Stomach smooth muscle (tissue), 2 donors: ENCODE data around the gene TIMM44.
"Not testable (repeated sequence)": the region's sequence is repeated elsewhere in the genome, so short reads cannot be mapped to it uniquely, and the experiment has no call there.

Experiments used
- H3K27ac ChIP-seq: one replicate; pipeline ENCODE4 v1.7.0; 2013; ENCODE audit warnings: mild to moderate bottlenecking, low read length, inconsistent platforms
- H3K27me3 ChIP-seq, 2 donors: one replicate each; pipeline ENCODE4 v1.7.0; 2013; ENCODE audit warnings: low read length in 2 of 2; ENCODE audit not compliant: insufficient read depth in 2 of 2, control insufficient read depth in 1 of 2
- H3K36me3 ChIP-seq, 2 donors: one replicate each; pipeline ENCODE4 v1.7.0; 2013; ENCODE audit warnings: low read length in 2 of 2; ENCODE audit not compliant: control insufficient read depth in 2 of 2, insufficient read depth in 2 of 2
- H3K4me1 ChIP-seq: one replicate; pipeline ENCODE4 v1.7.0; 2013; ENCODE audit warnings: low read length; ENCODE audit not compliant: control insufficient read depth, insufficient read depth
- H3K4me3 ChIP-seq, 2 donors: one replicate each; pipeline ENCODE4 v1.7.0; 2013; ENCODE audit warnings: low read length in 2 of 2
- H3K9ac ChIP-seq, 2 donors: one replicate each; pipeline ENCODE4 v1.7.0; 2013; ENCODE audit warnings: low read length in 2 of 2, mild to moderate bottlenecking in 1 of 2
- H3K9me3 ChIP-seq, 2 donors: one replicate each; pipeline ENCODE4 v1.7.0; 2013; ENCODE audit warnings: low read length in 2 of 2; ENCODE audit not compliant: control insufficient read depth in 2 of 2
- donor health status: healthy.
- donor health status: Pancreatic carcinoma.

The TIMM44 gene

DNA sequence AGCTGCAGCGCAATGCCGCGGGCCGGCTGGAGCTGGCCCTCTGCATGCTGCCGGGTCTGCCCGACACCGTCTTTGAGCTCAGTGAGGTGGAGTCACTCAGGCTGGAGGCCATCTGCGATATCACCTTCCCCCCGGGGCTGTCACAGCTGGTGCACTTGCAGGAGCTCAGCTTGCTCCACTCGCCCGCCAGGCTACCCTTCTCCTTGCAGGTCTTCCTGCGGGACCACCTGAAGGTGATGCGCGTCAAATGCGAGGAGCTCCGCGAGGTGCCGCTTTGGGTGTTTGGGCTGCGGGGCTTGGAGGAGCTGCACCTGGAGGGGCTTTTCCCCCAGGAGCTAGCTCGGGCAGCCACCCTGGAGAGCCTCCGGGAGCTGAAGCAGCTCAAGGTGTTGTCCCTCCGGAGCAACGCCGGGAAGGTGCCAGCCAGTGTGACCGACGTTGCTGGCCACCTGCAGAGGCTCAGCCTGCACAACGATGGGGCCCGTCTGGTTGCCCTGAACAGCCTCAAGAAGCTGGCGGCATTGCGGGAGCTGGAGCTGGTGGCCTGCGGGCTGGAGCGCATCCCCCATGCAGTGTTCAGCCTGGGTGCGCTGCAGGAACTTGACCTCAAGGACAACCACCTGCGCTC lies 43.6 kb downstream of the TIMM44 start:
- peaks cover 15% of the 10 kb centered on the region for H3K4me1 ChIP-seq
- H3K27me3 ChIP-seq, result peaks cover 0 to 4% of the 10 kb centered on the region in 2 donors
- no peaks in the 10 kb centered on the region for H3K9me3 ChIP-seq
- H3K9ac ChIP-seq, result no peak overlapping the region
- H3K4me3 ChIP-seq, result no peak overlapping the region
- no peak overlapping the region for H3K27ac ChIP-seq
- H3K36me3 ChIP-seq, result no peaks in the 10 kb centered on the region

DNA sequence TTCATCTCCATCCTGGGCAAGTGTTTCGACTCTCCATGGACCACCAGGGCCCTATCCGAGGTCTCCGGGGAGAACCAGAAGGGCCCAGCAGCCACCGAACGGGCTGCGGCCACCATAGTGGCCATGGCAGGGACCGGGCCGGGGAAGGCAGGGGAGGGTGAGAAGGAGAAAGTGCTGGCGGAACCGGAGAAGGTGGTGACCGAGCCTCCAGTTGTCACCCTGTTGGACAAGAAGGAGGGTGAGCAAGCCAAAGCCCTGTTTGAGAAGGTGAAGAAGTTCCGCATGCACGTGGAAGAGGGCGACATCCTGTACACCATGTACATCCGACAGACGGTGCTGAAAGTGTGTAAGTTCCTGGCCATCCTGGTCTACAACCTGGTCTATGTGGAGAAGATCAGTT lies 44.5 kb downstream of the TIMM44 start:
- H3K4me1 ChIP-seq, result peaks cover 7% of the 10 kb centered on the region
- peaks cover 2 to 8% of the 10 kb centered on the region in 2 donors for H3K27me3 ChIP-seq

DNA sequence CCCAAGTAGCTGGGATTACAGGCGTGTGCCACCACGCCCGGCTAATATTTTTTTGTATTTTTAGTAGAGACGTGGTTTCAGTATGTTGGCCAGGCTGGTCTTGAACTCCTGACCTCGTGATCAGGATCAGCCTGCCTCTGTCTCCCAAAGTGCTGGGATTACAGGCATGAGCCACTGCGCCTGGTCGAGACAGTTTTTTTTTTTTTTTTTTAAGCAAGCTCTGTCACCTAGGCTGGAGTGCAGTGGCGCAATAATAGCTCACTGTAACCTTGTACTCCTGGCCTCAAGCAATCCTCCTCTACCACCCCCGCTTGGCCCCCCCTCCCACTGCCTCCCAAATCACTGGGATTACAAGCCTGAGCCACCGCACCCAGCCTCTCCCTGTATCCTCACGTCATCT lies 46.2 kb downstream of the TIMM44 start:
- Histone ChIP-seq H3K4me1 (no peaks in the 10 kb centered on the region), H3K27me3 (peaks cover 2 to 12% of the 10 kb centered on the region in 2 donors), H3K36me3 (no peaks in the 10 kb centered on the region), H3K9ac (no peak overlapping the region), H3K4me3 (no peak overlapping the region), H3K27ac (no peak overlapping the region), H3K9me3 (no peaks in the 10 kb centered on the region)

More for the DNA sequence above, 44.5 kb downstream of the TIMM44 start:
- no peaks in the 10 kb centered on the region for H3K9me3 ChIP-seq
- no peak overlapping the region for H3K9ac ChIP-seq
- no peak overlapping the region for H3K4me3 ChIP-seq
- no peaks in the 10 kb centered on the region for H3K36me3 ChIP-seq
- H3K27ac ChIP-seq, result no peak overlapping the region

DNA sequence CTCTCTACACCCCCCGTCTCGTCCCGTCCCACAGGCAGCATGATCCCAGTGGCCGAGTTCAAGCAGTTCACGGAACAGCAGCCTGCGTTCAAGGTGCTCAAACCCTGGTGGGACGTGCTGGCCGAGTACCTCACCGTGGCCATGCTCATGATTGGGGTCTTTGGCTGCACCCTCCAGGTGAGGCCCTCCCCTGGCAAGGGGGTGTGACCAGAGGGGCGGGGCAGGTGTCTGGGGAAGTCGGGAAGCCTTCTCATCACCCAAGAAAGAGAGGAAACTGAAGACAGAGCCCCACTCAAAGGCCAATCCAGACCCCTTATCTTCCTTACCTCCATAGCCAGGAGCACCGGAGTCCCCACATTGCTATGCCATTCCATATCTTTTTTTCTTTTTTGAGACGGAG lies 47.9 kb downstream of the TIMM44 start:
- no peak overlapping the region for H3K9ac ChIP-seq
- H3K9me3 ChIP-seq, result no peaks in the 10 kb centered on the region
- H3K4me3 ChIP-seq, result no peak overlapping the region
- H3K4me1 ChIP-seq, result no peaks in the 10 kb centered on the region
- peaks cover 2 to 12% of the 10 kb centered on the region in 2 donors for H3K27me3 ChIP-seq
- no peak overlapping the region for H3K27ac ChIP-seq
- no peaks in the 10 kb centered on the region for H3K36me3 ChIP-seq

DNA sequence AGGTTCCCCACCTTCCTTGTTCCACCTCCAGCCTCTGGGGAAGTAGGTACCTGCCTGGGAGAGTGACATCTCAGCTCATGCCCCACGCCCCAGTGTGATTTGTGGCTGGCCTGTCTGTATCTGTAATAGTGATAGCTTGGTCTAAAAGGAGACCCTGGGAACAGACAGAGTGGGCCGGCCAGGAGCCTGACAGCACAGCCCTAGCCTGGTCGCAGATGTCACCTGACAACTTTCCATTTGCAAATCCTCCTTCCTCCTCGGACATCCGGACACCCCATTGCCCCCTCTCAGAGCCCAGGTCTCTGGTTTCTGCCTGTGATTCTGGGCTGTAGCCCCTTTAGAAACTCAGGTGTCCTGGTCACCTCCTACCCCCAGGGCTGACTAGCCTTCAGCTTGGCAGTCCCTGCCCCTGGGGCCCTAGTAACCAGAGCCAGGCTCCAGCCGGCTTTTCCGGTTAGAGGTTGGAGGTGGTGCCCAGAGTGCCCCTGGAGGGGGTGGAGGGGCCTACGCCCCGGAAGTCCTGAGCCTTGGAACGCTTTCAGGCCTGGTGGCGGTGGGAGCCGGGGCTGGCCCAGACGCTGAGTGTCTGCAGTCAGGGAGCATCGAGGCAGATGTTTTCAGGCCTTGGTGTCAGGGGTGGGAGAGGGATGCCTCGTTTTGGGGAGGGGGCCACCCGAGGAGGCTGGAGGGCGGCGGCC lies 48.7 kb downstream of the TIMM44 start:
- Histone ChIP-seq H3K9ac (no peak overlapping the region), H3K27ac (no peak overlapping the region), H3K36me3 (no peaks in the 10 kb centered on the region), H3K9me3 (no peaks in the 10 kb centered on the region), H3K4me3 (no peak overlapping the region), H3K4me1 (no peaks in the 10 kb centered on the region), H3K27me3 (peaks cover 2 to 12% of the 10 kb centered on the region in 2 donors)

DNA sequence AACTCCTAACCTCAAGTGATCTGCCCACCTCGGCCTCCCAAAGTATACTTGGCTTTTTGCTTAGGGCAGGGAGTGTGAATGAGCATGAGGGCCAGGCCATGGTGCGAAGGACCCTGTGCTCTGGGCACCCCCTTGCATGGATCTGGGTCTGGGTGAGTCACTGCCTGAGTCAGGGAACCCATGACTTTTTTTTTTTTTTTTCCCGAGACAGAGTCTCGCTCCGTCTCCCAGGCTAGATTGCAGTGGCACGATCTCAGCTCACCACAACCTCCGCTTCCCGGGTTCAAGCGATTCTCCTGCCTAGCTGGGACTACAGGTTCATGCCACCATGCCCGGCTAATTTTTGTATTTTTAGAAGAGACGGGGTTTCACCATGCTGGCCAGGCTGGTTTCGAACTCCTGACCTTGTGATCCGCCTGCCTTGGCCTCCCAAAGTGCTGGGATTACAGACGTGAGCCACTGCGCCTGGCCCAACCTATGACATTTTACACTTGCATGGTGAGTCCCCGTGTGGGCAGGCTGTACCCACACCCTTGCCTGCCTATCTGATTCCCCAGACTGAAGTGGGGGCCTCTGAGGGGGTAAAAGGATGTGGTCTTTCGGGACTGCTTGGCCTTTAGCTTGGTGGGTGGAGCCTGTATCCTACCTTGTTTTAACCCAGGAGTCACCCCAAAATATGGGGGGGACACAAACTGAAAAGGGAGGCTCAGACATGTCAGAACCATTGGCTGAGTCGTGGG lies 49.9 kb downstream of the TIMM44 start:
- not testable (repeated sequence) for H3K4me3 ChIP-seq, H3K27ac ChIP-seq, H3K4me1 ChIP-seq, H3K36me3 ChIP-seq, H3K9ac ChIP-seq, H3K9me3 ChIP-seq
- H3K27me3 ChIP-seq, result peaks cover 7 to 18% of the 10 kb centered on the region in 2 donors

DNA sequence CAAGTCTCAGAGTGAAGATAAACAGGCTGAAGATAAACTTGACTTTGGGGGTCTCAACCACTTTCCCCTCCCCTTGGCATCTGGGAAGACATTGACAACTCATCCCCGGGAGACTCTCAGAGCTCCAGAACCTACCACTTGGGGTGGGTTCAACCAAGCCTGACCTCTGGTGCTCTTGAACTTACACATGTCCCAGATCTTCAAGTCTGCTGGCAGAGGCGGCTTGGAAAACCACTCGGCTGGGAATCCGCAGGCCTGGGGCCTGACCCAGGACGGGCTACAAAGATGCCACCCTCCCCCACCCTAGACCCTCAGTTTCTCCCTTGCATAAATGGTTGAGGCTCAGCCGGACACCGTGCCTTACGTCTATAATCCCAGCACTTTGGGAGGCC lies 54.6 kb downstream of the TIMM44 start:
- Histone ChIP-seq H3K4me1 (no peaks in the 10 kb centered on the region), H3K27me3 (peaks cover 13% of the 10 kb centered on the region in 2 donors), H3K27ac (no peak overlapping the region), H3K4me3 (no peak overlapping the region), H3K9me3 (no peaks in the 10 kb centered on the region), H3K36me3 (no peaks in the 10 kb centered on the region), H3K9ac (no peak overlapping the region)

DNA sequence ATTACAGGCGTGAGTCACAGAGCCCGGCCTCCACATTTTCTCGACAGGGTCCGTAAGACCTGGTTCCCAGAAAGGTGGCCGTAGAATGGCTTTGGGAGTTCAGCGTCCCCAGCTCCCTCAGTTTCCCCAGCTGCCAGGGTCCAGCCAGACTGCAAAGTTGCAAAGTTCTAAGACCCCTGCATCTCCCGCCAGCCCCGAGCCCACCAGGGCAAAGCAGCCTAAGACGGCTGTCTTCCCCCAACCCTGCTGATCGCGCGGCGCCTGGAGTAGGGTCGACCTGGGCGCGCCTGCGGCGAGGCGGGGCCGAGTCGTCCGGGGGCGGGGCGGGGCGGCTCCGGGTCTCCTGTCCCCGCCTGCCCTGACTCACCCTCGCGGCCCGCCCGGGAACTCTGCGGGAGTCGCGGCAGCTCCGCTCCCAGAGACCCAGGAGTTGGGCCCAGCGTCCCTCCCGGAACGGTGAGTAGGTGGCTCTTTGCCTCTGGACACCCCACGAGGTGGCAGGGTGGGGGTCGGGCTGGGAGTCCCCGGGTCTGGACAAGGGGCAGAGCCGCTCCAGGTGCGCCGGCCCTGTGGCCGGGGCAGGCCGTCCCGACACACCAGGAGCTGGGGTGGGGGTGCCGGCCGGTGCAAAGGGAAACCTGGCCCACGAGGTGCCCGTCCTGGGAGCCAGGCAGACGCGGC lies 55.2 kb downstream of the TIMM44 start, which contains the start of gene LRRC8E:
Gene LRRC8E, plus strand, starts transcription at position 366 of the 681 bp plus-strand sequence. CDS start 7,094 bp downstream, outside the sequence.
- no peak within 1 kb of the TSS for H3K9ac ChIP-seq
- H3K27ac ChIP-seq, result no peak within 1 kb of the TSS
- H3K36me3 ChIP-seq, result no peaks in the 10 kb centered on the region
- H3K4me3 ChIP-seq, result no peak within 1 kb of the TSS
- H3K4me1 ChIP-seq, result no peaks in the 10 kb centered on the region
- no peaks in the 10 kb centered on the region for H3K9me3 ChIP-seq
- peaks cover 10 to 13% of the 10 kb centered on the region in 2 donors for H3K27me3 ChIP-seq

DNA sequence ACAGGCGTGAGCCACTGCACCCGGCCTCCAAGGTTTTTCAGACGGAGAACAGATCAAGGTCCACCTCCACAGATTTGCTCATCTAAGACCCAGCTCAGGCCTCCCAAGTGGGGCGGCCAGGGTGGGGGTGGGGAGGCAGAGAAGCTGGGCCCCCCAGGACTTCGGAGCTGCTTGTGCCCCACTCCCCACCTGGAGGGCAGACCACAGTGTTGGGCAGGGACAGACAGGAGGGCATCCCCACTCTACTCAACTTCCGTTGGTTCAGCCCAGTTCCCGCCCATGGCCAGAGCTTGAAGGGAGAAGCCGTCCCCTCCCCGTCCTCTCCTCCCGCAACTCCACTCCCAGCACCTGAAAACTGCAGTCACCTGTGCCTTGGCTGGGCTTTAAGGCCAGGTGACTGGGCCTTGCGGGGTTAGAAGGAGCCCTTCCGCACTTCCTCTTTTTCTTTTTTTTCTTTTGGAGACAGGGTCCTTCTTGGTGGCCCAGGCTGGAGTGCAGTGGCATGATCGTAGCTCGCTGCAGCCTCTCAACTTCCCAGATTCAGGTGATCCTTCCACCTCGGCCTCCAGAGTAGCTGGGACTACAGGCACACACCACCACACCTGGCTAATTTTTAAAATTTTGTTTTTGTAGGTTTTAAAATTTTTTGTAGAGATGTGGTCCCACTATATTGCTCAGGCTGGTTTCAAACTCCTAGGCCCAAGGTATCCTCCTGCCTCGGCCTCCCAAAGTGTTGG lies 55.9 kb downstream of the TIMM44 start:
- Histone ChIP-seq H3K36me3 (no peaks in the 10 kb centered on the region), H3K27me3 (peaks cover 10 to 13% of the 10 kb centered on the region in 2 donors), H3K9me3 (no peaks in the 10 kb centered on the region), H3K9ac (no peak overlapping the region), H3K4me1 (no peaks in the 10 kb centered on the region), H3K27ac (no peak overlapping the region), H3K4me3 (no peak overlapping the region)

DNA sequence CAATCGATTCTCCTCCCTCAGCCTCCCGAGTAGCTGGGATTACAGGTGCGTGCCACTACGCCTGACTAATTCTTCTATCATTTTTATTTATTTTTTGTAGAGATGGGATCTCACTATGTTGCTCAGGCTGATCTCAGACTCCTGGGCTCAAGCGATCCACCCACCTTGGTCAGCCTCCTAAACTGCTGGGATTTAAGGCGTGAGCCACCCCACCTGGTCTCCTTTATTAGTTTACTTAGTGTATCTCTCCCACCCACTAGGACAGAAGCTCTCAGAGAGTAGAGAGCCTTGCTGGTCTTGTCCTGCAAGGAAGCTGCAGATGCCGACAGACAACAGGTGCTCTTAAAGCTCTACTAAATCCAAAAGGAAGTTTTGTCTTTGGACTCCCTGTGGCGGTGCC lies 57.6 kb downstream of the TIMM44 start:
- Histone ChIP-seq H3K27me3 (peaks cover 10 to 13% of the 10 kb centered on the region in 2 donors), H3K36me3 (no peaks in the 10 kb centered on the region), H3K27ac (no peak overlapping the region), H3K4me1 (no peaks in the 10 kb centered on the region), H3K9ac (no peak overlapping the region), H3K4me3 (no peak overlapping the region), H3K9me3 (peaks cover 0 to 3% of the 10 kb centered on the region in 2 donors)
